Heart left ventricle (tissue), 13 donors: ENCODE data around the gene CAMK2B.

Experiments used
- CTCF ChIP-seq, 12 donors: fragments of 200-600 bp; sonication (generic) in 4 of 12; IDR thresholded peaks; one replicate each; pipeline versions ENCODE4 v1.5.0 to v1.8.0; 2018 to 2022; ENCODE audit warnings: antibody characterized with exemption in 12 of 12, mild to moderate bottlenecking in 5 of 12
- POLR2A ChIP-seq, 2 donors: fragments of 450-650 bp; IDR thresholded peaks; one replicate each; pipeline ENCODE4 v1.6.1; 2017; ENCODE audit warnings: antibody characterized with exemption in 2 of 2, mild to moderate bottlenecking in 2 of 2, moderate library complexity in 2 of 2
- donor health status: ischemic (EF 13 %, LVEDD 7.1; RV severe dilation, severe dysfunction).
- donor health status: DM: no; HTN: yes; CAD: no.
- donor health status: DM: no; HTN: no; CAD: no.
- donor health status: ischemic (EF 25% LVEDD 6.9; RV normal size, moderate dysfunction).
- donor health status: ischemic (EF 25% LVEDD 5.7; RV mildly dilated, moderate dysfunction).
- donor health status: ischemic (EF 35%, LVEDD 5.7; RV mildly dilated, moderate dysfunction).
- donor health status: nonischemic (EF 11% LVEDD 7.7; RV severe dilation, severe dysfunction).
- donor health status: DM: yes; HTN: yes; CAD: no.
- donor health status: PGD.
- donor health status: ischemic (EF 29% LVEDD 5.4; RV normal size, mild dysfunction).
- donor health status: nonischemic (EF 23%, LVEDD 6.1; RV moderate dilation, normal function).

GRCh38 chr7:44284881-44285541 is 40.4 kb downstream of the CAMK2B start:
- TF ChIP-seq CTCF (IDR thresholded peaks at IDR 0.05) (no peak), POLR2A (IDR thresholded peaks at IDR 0.05) (no peak)
